SK-N-SH (cell line): ENCODE data around the gene MFAP3. TPM values are rescaled to one million over a fixed set of nuclear protein-coding genes. Genes with fewer than 3 reads are reported as not detected.

Experiments
- CTCF ChIA-PET: fragments of 300-600, 350-600 bp; formaldehyde crosslinking; extraction: SDS; loops from one replicate; lab custom pipeline; 2021; lab: Yijun Ruan, JAX
- POLR2A ChIA-PET: fragments of 350-600 bp; sonication (Branson Sonifier 250); formaldehyde crosslinking; extraction: SDS; loops from one replicate; lab custom pipeline; 2020; ENCODE audit warnings: antibody characterized with exemption, inconsistent platforms; lab: Yijun Ruan, JAX
- DNase-seq: peaks from one replicate; pipeline ENCODE4 v3.0.0; 2012
- H2AFZ ChIP-seq: fragments of 200-600 bp; sonication (generic); 2 replicates; pipeline ENCODE4 v1.8.1; 2016; ENCODE audit warnings: antibody characterized with exemption, mild to moderate bottlenecking, low read depth
- H3F3A ChIP-seq: fragments of 200-600 bp; sonication (generic); replicated peaks from 2 replicates; pipeline ENCODE3; 2016; ENCODE audit warnings: antibody characterized with exemption, mild to moderate bottlenecking; ENCODE audit not compliant: insufficient read depth
- H3K27ac ChIP-seq, 2 experiments: fragments of 200-500 bp in 1 of 2; fragments of 200-600 bp in 1 of 2; sonication (Bioruptor generic) in 1 of 2; sonication (generic), shearing (Covaris generic) in 1 of 2; 2 replicates each; pipeline versions ENCODE4 v1.5.1 to v1.6.1; 2014 to 2016; ENCODE audit warnings: low read depth in 2 of 2, inconsistent platforms in 1 of 2, low read length in 1 of 2, mild to moderate bottlenecking in 1 of 2, mixed read lengths in 1 of 2
- H3K27me3 ChIP-seq: fragments of 200-600 bp; sonication (generic), shearing (Covaris generic); 2 replicates; pipeline ENCODE4 v1.6.1; 2016; ENCODE audit warnings: mixed run types; ENCODE audit not compliant: insufficient read depth
- H3K36me3 ChIP-seq, 2 experiments: fragments of 200-500 bp in 1 of 2; fragments of 200-600 bp in 1 of 2; sonication (Bioruptor generic) in 1 of 2; sonication (generic) in 1 of 2; replicated peaks in 1 of 2; 2 replicates each; pipeline versions ENCODE3 to v1.5.1; 2014 to 2016; ENCODE audit warnings: low read length in 1 of 2, mild to moderate bottlenecking in 1 of 2; ENCODE audit not compliant: insufficient read depth in 2 of 2, control insufficient read depth in 1 of 2
- H3K4me1 ChIP-seq, 2 experiments: fragments of 200-500 bp in 1 of 2; fragments of 200-600 bp in 1 of 2; sonication (Bioruptor generic) in 1 of 2; sonication (generic), shearing (Covaris generic) in 1 of 2; 2 replicates each; pipeline versions ENCODE4 v1.5.1 to v1.6.1; 2014 to 2016; ENCODE audit warnings: low read depth in 1 of 2, low read length in 1 of 2, mixed run types in 1 of 2; ENCODE audit not compliant: insufficient read depth in 2 of 2, control insufficient read depth in 1 of 2
- H3K4me2 ChIP-seq: fragments of 200-600 bp; sonication (generic), shearing (Covaris generic); 2 replicates; pipeline ENCODE4 v1.6.1; 2017; ENCODE audit warnings: mixed run types
- H3K4me3 ChIP-seq, 2 experiments: fragments of 200-500 bp in 1 of 2; fragments of 200-600 bp in 1 of 2; sonication (Bioruptor generic) in 1 of 2; sonication (generic), shearing (Covaris generic) in 1 of 2; 2 replicates each; pipeline versions ENCODE4 v1.5.1 to v1.8.1; 2014 to 2016; ENCODE audit warnings: low read depth in 2 of 2, inconsistent platforms in 1 of 2, low read length in 1 of 2, mild to moderate bottlenecking in 1 of 2, mixed read lengths in 1 of 2, moderate library complexity in 1 of 2
- H3K79me2 ChIP-seq: fragments of 200-600 bp; sonication (generic); 2 replicates; pipeline ENCODE4 v1.8.1; 2017; ENCODE audit warnings: mild to moderate bottlenecking; ENCODE audit not compliant: insufficient read depth
- H3K9ac ChIP-seq: fragments of 200-600 bp; sonication (generic); 2 replicates; pipeline ENCODE4 v1.6.1; 2017; ENCODE audit warnings: mixed run types
- H3K9me2 ChIP-seq: fragments of 200-600 bp; sonication (generic); 2 replicates; pipeline ENCODE4 v1.6.1; 2017; ENCODE audit warnings: mixed run types
- H3K9me3 ChIP-seq: fragments of 200-600 bp; sonication (generic); 2 replicates; pipeline ENCODE4 v1.6.1; 2017; ENCODE audit warnings: mixed run types, mild to moderate bottlenecking, moderate library complexity
- H4K20me1 ChIP-seq: fragments of 200-600 bp; sonication (generic); 2 replicates; pipeline ENCODE4 v1.6.1; 2017; ENCODE audit warnings: mild to moderate bottlenecking, mixed run types; ENCODE audit not compliant: insufficient read depth
- ELF1 ChIP-seq: IDR thresholded peaks from 2 replicates; pipeline ENCODE4 v1.4.0; 2012
- FOXJ3 ChIP-seq: sonication (generic); formaldehyde crosslinking; IDR thresholded peaks from 2 replicates; pipeline ENCODE4 v1.5.1; 2020; ENCODE audit warnings: mild to moderate bottlenecking, missing genetic modification reagents
- FOXM1 ChIP-seq: IDR thresholded peaks from 2 replicates; pipeline ENCODE4 v1.4.0; 2012; ENCODE audit warnings: low read depth, mild to moderate bottlenecking
- GABPA ChIP-seq: IDR thresholded peaks from 2 replicates; pipeline ENCODE4 v1.4.0; 2012; ENCODE audit warnings: low read depth, mild to moderate bottlenecking
- MEF2A ChIP-seq: IDR thresholded peaks from 2 replicates; pipeline ENCODE4 v1.4.0; 2012; ENCODE audit warnings: low read depth, borderline replicate concordance
- NFIC ChIP-seq: IDR thresholded peaks from 2 replicates; pipeline ENCODE4 v1.4.0; 2012; ENCODE audit warnings: borderline replicate concordance
- PBX3 ChIP-seq: IDR thresholded peaks from 2 replicates; pipeline ENCODE4; 2012
- POLR2AphosphoS5 ChIP-seq: IDR thresholded peaks from 2 replicates; pipeline ENCODE4 v1.6.1; 2012; ENCODE audit warnings: low read depth, low read length
- RAD21 ChIP-seq: IDR thresholded peaks from 2 replicates; pipeline ENCODE4 v1.6.1; 2012; ENCODE audit warnings: mild to moderate bottlenecking, low read length
- RCOR1 ChIP-seq: fragments of 150-350 bp; IDR thresholded peaks from 2 replicates; pipeline ENCODE4 v1.6.1; 2017; ENCODE audit warnings: antibody characterized with exemption, low read length
- RXRA ChIP-seq: IDR thresholded peaks from 2 replicates; pipeline ENCODE4 v1.4.0; 2012; ENCODE audit warnings: low read depth, mild to moderate bottlenecking, borderline replicate concordance
- SMC3 ChIP-seq: IDR thresholded peaks from 2 replicates; pipeline ENCODE4 v1.6.1; 2012; ENCODE audit warnings: low read depth, low read length, improper control_type of control experiment
- TEAD4 ChIP-seq: IDR thresholded peaks from 2 replicates; pipeline ENCODE4 v1.4.0; 2012; ENCODE audit warnings: mild to moderate bottlenecking, borderline replicate concordance; ENCODE audit not compliant: insufficient read depth
- USF1 ChIP-seq: IDR thresholded peaks from 2 replicates; pipeline ENCODE4 v1.4.0; 2012; ENCODE audit warnings: low read depth, borderline replicate concordance
- USF2 ChIP-seq: fragments of 150-350 bp; IDR thresholded peaks from 2 replicates; pipeline ENCODE4 v1.6.1; 2017; ENCODE audit warnings: antibody characterized with exemption, low read length, low read depth, borderline replicate concordance
- WGBS: methylation state at CpG from one replicate; pipeline ENCODE4 v1.1.6; 2017; ENCODE audit warnings: low lambda C conversion rate; 5-methylcytosine and 5-hydroxymethylcytosine counted together
- polyA plus RNA-seq, 3 experiments: library from polyadenylated mRNA; depleted of rRNA; stranded (reverse); fragments of >200 nt; gene quantifications; 2 replicates each; pipeline ENCODE4 v1.2.3, GENCODE V29; 2012
- TF ChIP-seq, protein P1 (sequence below): fragments of 150-350 bp; IDR thresholded peaks from 2 replicates; pipeline ENCODE4 v1.6.1; 2016; ENCODE audit warnings: mild to moderate bottlenecking, low read depth, low read length

MFAP3 gene
- polyA plus RNA-seq, 1 of the 3 experiments (the other 2 are of a cell fraction), result 16.0 TPM

- WGBS, result 57% methylated on average over 1 of the region's 1 CpG
- Histone ChIP-seq H3K27me3 (no peaks in the 10 kb centered on the region), H3K4me2 (peak overlapping the region; percentile 80), H3K27ac (peak overlapping the region in 1 of 2 experiments; percentile 45; a peak in 2 of 4 replicates), H3K9ac (peak overlapping the region; percentile 66), H3K79me2 (peaks cover 74% of the 10 kb centered on the region), H3K9me2 (no peaks in the 10 kb centered on the region), H3K9me3 (no peaks in the 10 kb centered on the region), H3F3A (no peaks in the 10 kb centered on the region), H3K36me3 (peaks cover 5 to 25% of the 10 kb centered on the region in 2 experiments), H3K4me1 (peaks cover 0 to 8% of the 10 kb centered on the region in 2 experiments; a peak in 2 of 4 replicates), H4K20me1 (no peaks in the 10 kb centered on the region), H2AFZ (peak overlapping the region; percentile 97; the same call in 1 of the 2 replicates), H3K4me3 (peak overlapping the region; percentile 97 to 99)
- CTCF ChIA-PET, result interaction anchor here (1.1 to 2.0 kb wide), 2 partner anchors 33 to 56 kb away, joined by 3 to 10 read pairs; no protein-coding TSS in a partner anchor
- no peak for DNase-seq
- TF ChIP-seq, protein P1, sequence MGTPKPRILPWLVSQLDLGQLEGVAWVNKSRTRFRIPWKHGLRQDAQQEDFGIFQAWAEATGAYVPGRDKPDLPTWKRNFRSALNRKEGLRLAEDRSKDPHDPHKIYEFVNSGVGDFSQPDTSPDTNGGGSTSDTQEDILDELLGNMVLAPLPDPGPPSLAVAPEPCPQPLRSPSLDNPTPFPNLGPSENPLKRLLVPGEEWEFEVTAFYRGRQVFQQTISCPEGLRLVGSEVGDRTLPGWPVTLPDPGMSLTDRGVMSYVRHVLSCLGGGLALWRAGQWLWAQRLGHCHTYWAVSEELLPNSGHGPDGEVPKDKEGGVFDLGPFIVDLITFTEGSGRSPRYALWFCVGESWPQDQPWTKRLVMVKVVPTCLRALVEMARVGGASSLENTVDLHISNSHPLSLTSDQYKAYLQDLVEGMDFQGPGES, result no peak
- no peak for TF ChIP-seq FOXM1
- TF ChIP-seq RCOR1, result no peak
- POLR2A ChIA-PET, result interaction anchor here (0.7 to 1.1 kb wide), 3 partner anchors 10 to 153 kb away, joined by 3 to 5 read pairs (median 3); partner anchors contain the start of gene GALNT10
These were observed 677 bp downstream of the MFAP3 start for GRCh38 chr5:154039458-154039829.

GRCh38 chr5:154042766-154043165 is 4.0 kb downstream of the MFAP3 start:
- H3K4me2 ChIP-seq, result no peak overlapping the region
- ChIA-PET POLR2A (no interaction called here), CTCF (interaction anchor here (1.6 kb wide), 1 partner anchor 30 kb away, joined by 7 read pairs; no protein-coding TSS in a partner anchor)
- H3K36me3 ChIP-seq, result peaks cover 10 to 48% of the 10 kb centered on the region in 2 experiments
- H3K4me1 ChIP-seq, result peaks cover 0 to 6% of the 10 kb centered on the region in 2 experiments; a peak in 2 of 4 replicates
- TF ChIP-seq ELF1, result no peak
- no peak overlapping the region for H3K27ac ChIP-seq
- H3F3A ChIP-seq, result no peaks in the 10 kb centered on the region
- peaks cover 11% of the 10 kb centered on the region for H4K20me1 ChIP-seq
- 82% methylated on average over 2 of the region's 2 CpGs for WGBS
- H3K27me3 ChIP-seq, result no peaks in the 10 kb centered on the region
- no peak overlapping the region for H2AFZ ChIP-seq
- H3K9me3 ChIP-seq, result no peaks in the 10 kb centered on the region
- H3K79me2 ChIP-seq, result peaks cover 81% of the 10 kb centered on the region
- no peaks in the 10 kb centered on the region for H3K9me2 ChIP-seq
- H3K4me3 ChIP-seq, result no peak overlapping the region
- H3K9ac ChIP-seq, result no peak overlapping the region
- no peak for DNase-seq

DNA sequence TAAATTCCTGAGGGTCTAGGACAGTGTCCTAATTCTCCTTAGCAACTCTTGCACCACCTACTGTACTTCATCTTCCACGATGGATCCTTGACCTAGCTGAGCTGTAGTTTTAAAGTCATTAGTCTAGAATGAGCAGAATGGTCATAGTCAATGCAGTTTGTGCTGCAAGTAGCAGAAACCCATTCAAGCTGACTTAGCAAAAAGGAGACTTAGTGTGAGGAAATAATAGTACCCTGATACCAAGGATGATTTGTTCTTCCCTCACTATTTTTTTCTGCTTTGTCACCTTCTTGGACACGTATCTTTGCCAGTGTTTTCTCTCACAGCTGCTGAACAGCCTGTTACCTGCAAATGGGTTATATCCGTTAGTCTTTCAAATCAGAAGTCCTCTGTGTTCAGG is 5.3 kb downstream of the MFAP3 start:
- no peak overlapping the region for H3K4me3 ChIP-seq
- peaks cover 0 to 6% of the 10 kb centered on the region in 2 experiments; a peak in 2 of 4 replicates for H3K4me1 ChIP-seq
- ChIA-PET CTCF (interaction anchor here (1.6 kb wide), 1 partner anchor 28 kb away, joined by 7 read pairs; no protein-coding TSS in a partner anchor), POLR2A (no interaction called here)
- H3F3A ChIP-seq, result no peaks in the 10 kb centered on the region
- DNase-seq, result no peak
- H3K36me3 ChIP-seq, result peaks cover 10 to 59% of the 10 kb centered on the region in 2 experiments
- H3K79me2 ChIP-seq, result peaks cover 80% of the 10 kb centered on the region
- H4K20me1 ChIP-seq, result peaks cover 12% of the 10 kb centered on the region
- H3K4me2 ChIP-seq, result no peak overlapping the region
- no peaks in the 10 kb centered on the region for H3K9me2 ChIP-seq
- H3K9me3 ChIP-seq, result no peaks in the 10 kb centered on the region
- 84% methylated on average over 3 of the region's 3 CpGs for WGBS
- H3K9ac ChIP-seq, result no peak overlapping the region
- no peaks in the 10 kb centered on the region for H3K27me3 ChIP-seq
- H3K27ac ChIP-seq, result no peak overlapping the region
- H2AFZ ChIP-seq, result no peak overlapping the region
- TF ChIP-seq POLR2AphosphoS5, result no peak
- TF ChIP-seq SMC3, result no peak
- TF ChIP-seq, protein P1, result no peak
- no peak for TF ChIP-seq MEF2A
- TF ChIP-seq NFIC, result no peak
- no peak for TF ChIP-seq PBX3
- no peak for TF ChIP-seq GABPA
- TF ChIP-seq RXRA, result no peak
- TF ChIP-seq RAD21, result no peak
- TF ChIP-seq TEAD4, result no peak
- no peak for TF ChIP-seq USF2
- TF ChIP-seq ELF1, result no peak
- TF ChIP-seq FOXJ3, result no peak
- no peak for TF ChIP-seq RCOR1
- no peak for TF ChIP-seq USF1
